Progenitor cell of endocrine pancreas (in vitro differentiated cells): ENCODE measurements around the gene SIGLEC9. TPM values are rescaled to one million over a fixed set of nuclear protein-coding genes. Genes with fewer than 3 reads are reported as not detected.
A peak's percentile ranks its signal among the peaks of the same experiment; 100 is the strongest.

Source experiments
- DNase-seq: peaks from one replicate; pipeline ENCODE4 v3.0.0; 2021; ENCODE audit warnings: low spot score; ENCODE audit not compliant: unreplicated experiment
- H3K27ac Mint-ChIP-seq: 2 replicates; pipeline ENCODE4 v1.8.0; 2021; ENCODE audit warnings: mild to moderate bottlenecking, moderate library complexity, mixed read lengths
- H3K27me3 Mint-ChIP-seq: 2 replicates; pipeline ENCODE4 v1.8.0; 2021; ENCODE audit warnings: mixed read lengths
- H3K36me3 Mint-ChIP-seq: 2 replicates; pipeline ENCODE4 v1.8.0; 2022; ENCODE audit warnings: mixed read lengths; ENCODE audit not compliant: insufficient read depth
- H3K4me1 Mint-ChIP-seq: 2 replicates; pipeline ENCODE4 v1.8.0; 2021; ENCODE audit warnings: low read depth, mixed read lengths
- H3K4me3 Mint-ChIP-seq: 2 replicates; pipeline ENCODE4 v1.8.0; 2021; ENCODE audit warnings: low read depth, mild to moderate bottlenecking, moderate library complexity, mixed read lengths
- H3K9me3 Mint-ChIP-seq: 2 replicates; pipeline ENCODE4 v1.8.0; 2021; ENCODE audit warnings: low read depth, mixed read lengths
- total RNA-seq: library from RNA; stranded (reverse); gene quantifications from 2 replicates; pipeline ENCODE4 v1.2.1, GENCODE V29; 2021
- TF ChIP-seq, protein P1 (sequence below): fragments of 200-600 bp; sonication (generic); IDR thresholded peaks from one replicate; pipeline ENCODE4 v1.5.0; 2021; ENCODE audit warnings: antibody characterized with exemption, mild to moderate bottlenecking; ENCODE audit not compliant: unreplicated experiment

SIGLEC9 gene
- total RNA-seq, 1 donor from 2014 or later: not detected

DNA sequence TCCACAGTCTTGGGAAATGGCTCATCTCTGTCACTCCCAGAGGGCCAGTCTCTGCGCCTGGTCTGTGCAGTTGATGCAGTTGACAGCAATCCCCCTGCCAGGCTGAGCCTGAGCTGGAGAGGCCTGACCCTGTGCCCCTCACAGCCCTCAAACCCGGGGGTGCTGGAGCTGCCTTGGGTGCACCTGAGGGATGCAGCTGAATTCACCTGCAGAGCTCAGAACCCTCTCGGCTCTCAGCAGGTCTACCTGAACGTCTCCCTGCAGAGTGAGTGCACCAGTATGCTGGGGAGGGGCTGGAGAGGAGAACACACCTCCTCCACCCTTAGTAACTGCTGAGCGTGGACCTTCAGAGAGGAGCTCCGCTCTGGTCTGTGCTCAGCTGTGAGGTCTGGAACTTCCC is 2.3 kb downstream of the SIGLEC9 start:
- H3K4me3 Mint-ChIP-seq: no peak overlapping the region
- peaks cover 14% of the 10 kb centered on the region for H3K27me3 Mint-ChIP-seq
- no peak overlapping the region for H3K27ac Mint-ChIP-seq
- H3K36me3 Mint-ChIP-seq: no peaks in the 10 kb centered on the region
- DNase-seq: no peak
- no peaks in the 10 kb centered on the region for H3K9me3 Mint-ChIP-seq
- TF ChIP-seq, protein P1, sequence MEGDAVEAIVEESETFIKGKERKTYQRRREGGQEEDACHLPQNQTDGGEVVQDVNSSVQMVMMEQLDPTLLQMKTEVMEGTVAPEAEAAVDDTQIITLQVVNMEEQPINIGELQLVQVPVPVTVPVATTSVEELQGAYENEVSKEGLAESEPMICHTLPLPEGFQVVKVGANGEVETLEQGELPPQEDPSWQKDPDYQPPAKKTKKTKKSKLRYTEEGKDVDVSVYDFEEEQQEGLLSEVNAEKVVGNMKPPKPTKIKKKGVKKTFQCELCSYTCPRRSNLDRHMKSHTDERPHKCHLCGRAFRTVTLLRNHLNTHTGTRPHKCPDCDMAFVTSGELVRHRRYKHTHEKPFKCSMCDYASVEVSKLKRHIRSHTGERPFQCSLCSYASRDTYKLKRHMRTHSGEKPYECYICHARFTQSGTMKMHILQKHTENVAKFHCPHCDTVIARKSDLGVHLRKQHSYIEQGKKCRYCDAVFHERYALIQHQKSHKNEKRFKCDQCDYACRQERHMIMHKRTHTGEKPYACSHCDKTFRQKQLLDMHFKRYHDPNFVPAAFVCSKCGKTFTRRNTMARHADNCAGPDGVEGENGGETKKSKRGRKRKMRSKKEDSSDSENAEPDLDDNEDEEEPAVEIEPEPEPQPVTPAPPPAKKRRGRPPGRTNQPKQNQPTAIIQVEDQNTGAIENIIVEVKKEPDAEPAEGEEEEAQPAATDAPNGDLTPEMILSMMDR: no peak
- no peaks in the 10 kb centered on the region for H3K4me1 Mint-ChIP-seq

DNA sequence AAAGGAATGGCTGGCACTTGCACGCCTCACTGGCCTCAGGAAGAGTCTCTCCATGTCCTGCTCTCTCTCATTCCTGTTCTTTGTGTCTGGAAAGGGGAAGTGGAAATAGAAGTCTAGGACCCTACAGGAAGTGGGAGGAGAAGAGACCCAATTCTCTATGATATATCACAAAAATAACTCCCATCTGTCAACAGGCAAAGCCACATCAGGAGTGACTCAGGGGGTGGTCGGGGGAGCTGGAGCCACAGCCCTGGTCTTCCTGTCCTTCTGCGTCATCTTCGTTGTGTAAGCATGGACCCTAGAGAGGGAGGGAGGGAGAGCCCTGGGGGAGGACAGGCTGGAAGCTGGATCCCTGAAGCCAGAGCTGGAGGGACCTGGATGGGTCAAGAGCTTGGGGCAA is 3.0 kb downstream of the SIGLEC9 start:
- no peaks in the 10 kb centered on the region for H3K36me3 Mint-ChIP-seq
- peaks cover 14% of the 10 kb centered on the region for H3K27me3 Mint-ChIP-seq
- no peak overlapping the region for H3K4me3 Mint-ChIP-seq
- TF ChIP-seq, protein P1: no peak
- peaks cover 2% of the 10 kb centered on the region for H3K4me1 Mint-ChIP-seq
- DNase-seq: no peak
- H3K27ac Mint-ChIP-seq: no peak overlapping the region
- no peaks in the 10 kb centered on the region for H3K9me3 Mint-ChIP-seq

DNA sequence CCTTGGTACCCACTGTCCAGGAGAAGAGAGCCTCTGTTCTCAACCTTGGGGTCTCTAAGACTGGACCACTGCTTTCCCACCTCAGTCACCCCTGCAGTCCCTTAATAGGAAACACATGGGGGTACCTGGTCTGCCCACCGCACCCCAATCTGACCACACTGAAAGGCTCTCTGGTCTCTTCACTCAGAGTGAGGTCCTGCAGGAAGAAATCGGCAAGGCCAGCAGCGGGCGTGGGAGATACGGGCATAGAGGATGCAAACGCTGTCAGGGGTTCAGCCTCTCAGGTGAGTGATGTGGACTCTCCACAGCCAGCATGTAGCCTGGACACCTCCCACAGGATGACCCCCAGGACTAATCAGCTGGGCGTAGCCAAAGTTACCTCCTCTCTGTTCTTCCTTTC is 3.5 kb downstream of the SIGLEC9 start:
- Mint-ChIP-seq H3K4me3 (no peak overlapping the region), H3K9me3 (no peaks in the 10 kb centered on the region)

DNA sequence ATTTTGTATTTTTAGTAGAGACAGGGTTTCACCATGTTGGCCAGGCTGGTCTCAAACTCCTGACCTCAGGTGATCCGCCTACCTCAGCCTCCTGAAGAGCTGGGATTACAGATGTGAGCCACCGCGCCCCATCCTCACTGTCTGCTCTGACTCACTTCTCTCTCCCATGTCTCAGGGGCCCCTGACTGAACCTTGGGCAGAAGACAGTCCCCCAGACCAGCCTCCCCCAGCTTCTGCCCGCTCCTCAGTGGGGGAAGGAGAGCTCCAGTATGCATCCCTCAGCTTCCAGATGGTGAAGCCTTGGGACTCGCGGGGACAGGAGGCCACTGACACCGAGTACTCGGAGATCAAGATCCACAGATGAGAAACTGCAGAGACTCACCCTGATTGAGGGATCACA is 5.0 kb downstream of the SIGLEC9 start:
- H3K9me3 Mint-ChIP-seq: no peaks in the 10 kb centered on the region
- peaks cover 11% of the 10 kb centered on the region for H3K27me3 Mint-ChIP-seq
- no peak overlapping the region for H3K4me3 Mint-ChIP-seq
- H3K4me1 Mint-ChIP-seq: peaks cover 2% of the 10 kb centered on the region
- DNase-seq: no peak
- no peaks in the 10 kb centered on the region for H3K36me3 Mint-ChIP-seq
- TF ChIP-seq, protein P1: no peak
- no peak overlapping the region for H3K27ac Mint-ChIP-seq

More for the DNA sequence above, 3.5 kb downstream of the SIGLEC9 start:
- Mint-ChIP-seq H3K36me3 (no peaks in the 10 kb centered on the region), H3K27ac (no peak overlapping the region), H3K27me3 (peaks cover 14% of the 10 kb centered on the region), H3K4me1 (peaks cover 2% of the 10 kb centered on the region)
- no peak for DNase-seq
- TF ChIP-seq, protein P1: no peak

DNA sequence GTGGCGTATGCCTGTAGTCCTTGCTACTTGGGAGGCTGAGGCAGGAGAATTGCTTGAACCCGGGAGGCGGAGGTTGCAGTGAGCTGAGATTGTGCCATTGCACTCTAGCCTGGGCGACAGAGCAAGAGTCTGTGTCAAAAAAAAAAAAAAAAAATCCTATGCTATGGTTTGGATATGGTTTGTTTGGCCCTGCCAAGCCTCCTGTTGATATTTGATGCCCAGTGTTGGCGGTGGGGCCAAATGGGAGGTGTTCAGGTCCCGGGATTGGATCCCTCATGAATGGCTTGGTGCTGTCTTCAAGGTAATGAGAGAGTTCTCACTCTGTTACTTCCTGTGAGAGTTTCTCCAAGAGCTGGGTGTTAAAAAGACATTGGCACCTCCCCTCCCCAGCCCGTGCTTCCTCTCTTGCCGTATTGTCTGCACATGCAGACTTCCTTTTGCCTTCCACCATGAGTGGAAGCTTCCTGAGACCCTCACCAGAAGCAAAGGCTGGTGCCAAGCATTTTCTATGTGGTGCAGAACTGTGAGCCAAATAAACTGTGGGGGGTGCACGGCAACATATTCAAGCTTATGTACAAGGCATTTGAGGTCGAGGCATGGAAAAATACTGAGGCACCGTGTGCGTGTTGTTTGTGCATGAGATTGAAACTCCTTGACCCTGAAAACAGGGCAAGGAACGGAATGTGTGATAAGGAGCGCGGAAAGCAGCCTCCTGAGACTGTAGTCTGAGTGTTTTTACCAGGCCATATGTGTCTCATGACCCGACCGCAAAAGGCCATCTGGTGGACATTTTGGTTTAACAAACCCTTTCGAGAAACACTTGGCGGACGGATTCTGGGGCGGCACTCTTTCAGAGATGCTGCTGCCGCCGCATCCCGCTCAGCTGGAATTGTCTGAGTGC is 7.3 kb downstream of the SIGLEC9 start:
- Mint-ChIP-seq H3K27ac (peak overlapping the region; percentile 21), H3K4me1 (peaks cover 2% of the 10 kb centered on the region), H3K9me3 (no peaks in the 10 kb centered on the region), H3K36me3 (no peaks in the 10 kb centered on the region), H3K27me3 (peaks cover 6% of the 10 kb centered on the region), H3K4me3 (no peak overlapping the region)
- no peak for DNase-seq
- TF ChIP-seq, protein P1: no peak
